Measurements from ENCODE around the gene TMEM266.

DNA sequence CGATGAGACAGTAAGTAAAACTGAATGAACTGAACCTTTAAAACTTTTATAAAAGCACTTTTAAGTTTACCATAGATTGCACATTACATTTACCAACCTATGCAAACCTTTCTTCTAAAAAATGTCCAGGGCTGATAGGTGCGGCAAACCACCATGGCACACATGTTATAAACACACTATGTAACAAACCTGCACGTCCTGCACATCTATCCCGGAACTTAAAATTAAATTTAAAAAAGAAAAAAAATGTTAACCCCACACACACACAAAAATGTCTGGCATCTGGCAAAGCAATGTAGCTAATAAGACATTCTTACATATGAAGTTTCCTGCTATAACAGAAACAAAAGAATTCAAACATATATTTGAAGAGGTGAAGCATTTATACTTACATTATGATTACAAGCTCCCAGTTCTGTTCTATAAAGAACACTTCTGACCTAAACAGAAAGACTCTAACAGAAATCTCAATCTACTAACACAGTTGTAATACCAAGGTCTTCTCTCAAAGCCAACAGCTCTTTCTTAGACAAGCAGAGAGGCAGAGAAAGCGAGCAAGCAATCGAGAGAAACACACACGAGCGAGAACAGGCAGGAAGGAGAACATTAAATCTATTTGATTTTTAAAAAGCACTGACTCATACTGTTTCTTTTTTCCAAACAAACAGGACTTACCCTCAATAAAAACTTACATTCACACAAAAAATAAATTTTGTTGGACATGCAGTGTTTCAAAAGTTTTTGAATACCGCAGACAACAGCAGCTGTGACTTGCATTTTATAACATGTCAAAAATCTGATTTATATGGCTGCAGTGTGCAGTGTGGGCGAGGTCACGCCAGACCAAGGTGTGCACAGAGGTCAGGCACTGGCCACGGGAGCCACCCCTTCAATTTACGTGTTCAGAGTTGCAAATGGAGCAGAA lies 47.9 kb upstream of the TMEM266 start, which contains the start of gene NRG4:
- TF ChIP-seq TARDBP (IDR thresholded peaks at IDR 0.05), result no peak
- no peak for TF ChIP-seq SP1 (IDR thresholded peaks at IDR 0.05)
